Dedifferentiated amniotic fluid mesenchymal stem cell (primary cell): Measurements from ENCODE around the gene ATP6V1G2.
"Not testable (repeated sequence)": the region's sequence is repeated elsewhere in the genome, so short reads cannot be mapped to it uniquely, and the experiment has no call there.

Source experiments
- DNase-seq: peaks from one replicate; pipeline ENCODE4 v3.0.0-alpha.2; 2016; ENCODE audit errors: extremely low spot score

ATP6V1G2 gene

GRCh38 chr6:31575952-31576685 is 29.7 kb upstream of the ATP6V1G2 start:
- DNase-seq: no peak

- no peak for DNase-seq
Measured at GRCh38 chr6:31575335-31575901, 29.0 kb upstream of the ATP6V1G2 start, which contains the start of gene TNF. Gene TNF, plus strand, starts transcription at chr6:31575565. Its CDS starts 177 bp downstream, at chr6:31575742.

GRCh38 chr6:31574106-31575061 is 28.0 kb upstream of the ATP6V1G2 start:
- no peak for DNase-seq

- no peak for DNase-seq
Measured at GRCh38 chr6:31573239-31574105, 27.1 kb upstream of the ATP6V1G2 start.

- DNase-seq: no peak
Measured at GRCh38 chr6:31572041-31572911, 25.9 kb upstream of the ATP6V1G2 start, which contains the start of gene LTA. Gene LTA, plus strand, starts transcription at chr6:31572289. Its CDS starts 454 bp downstream, at chr6:31572743.

GRCh38 chr6:31569861-31570536 is 23.6 kb upstream of the ATP6V1G2 start:
- DNase-seq: no peak

GRCh38 chr6:31568537-31568961 is 22.1 kb upstream of the ATP6V1G2 start:
- DNase-seq: no peak

GRCh38 chr6:31567531-31568370 is 21.3 kb upstream of the ATP6V1G2 start:
- DNase-seq: no peak

- DNase-seq: no peak
Measured at GRCh38 chr6:31560697-31561058, 14.3 kb upstream of the ATP6V1G2 start.

GRCh38 chr6:31559958-31560696 is 13.7 kb upstream of the ATP6V1G2 start:
- no peak for DNase-seq

GRCh38 chr6:31559606-31559957 is 13.2 kb upstream of the ATP6V1G2 start:
- DNase-seq: no peak

GRCh38 chr6:31558631-31559500 is 12.5 kb upstream of the ATP6V1G2 start:
- no peak for DNase-seq

- no peak for DNase-seq
Measured at GRCh38 chr6:31558318-31558625, 11.9 kb upstream of the ATP6V1G2 start.

GRCh38 chr6:31557443-31558317 is 11.3 kb upstream of the ATP6V1G2 start:
- no peak for DNase-seq

GRCh38 chr6:31556307-31556706 is 9.9 kb upstream of the ATP6V1G2 start:
- no peak for DNase-seq

GRCh38 chr6:31551371-31551770 is 5.0 kb upstream of the ATP6V1G2 start:
- not testable (repeated sequence) for DNase-seq

- no peak for DNase-seq
Measured at GRCh38 chr6:31548544-31548873, 2.1 kb upstream of the ATP6V1G2 start.
